DND-41 (cell line): ENCODE results near the gene ADARB2.

Experiments
- ATAC-seq: fragments of 200-7000 bp; cut with Tn5 transposase; 3 replicates; pipeline ENCODE4 v1.9.1; 2021; ENCODE audit warnings: low read depth; ENCODE audit not compliant: insufficient read depth
- DNase-seq: peaks from one replicate; pipeline ENCODE4 v3.0.0-alpha.2; 2020
- H2AFZ ChIP-seq: 2 replicates; pipeline ENCODE4 v1.6.0; 2012; ENCODE audit warnings: low read depth, low read length
- H3K27ac ChIP-seq: 2 replicates; pipeline ENCODE4 v1.5.1; 2012; ENCODE audit warnings: low read length, inconsistent platforms
- H3K27me3 ChIP-seq: fragments of 200-600 bp; sonication (generic); 2 replicates; pipeline ENCODE4 v1.6.0; 2012; ENCODE audit warnings: low read length, mild to moderate bottlenecking, inconsistent platforms; ENCODE audit not compliant: insufficient read depth, poor library complexity
- H3K36me3 ChIP-seq: 2 replicates; pipeline ENCODE4 v1.5.1; 2012; ENCODE audit warnings: low read length, inconsistent platforms; ENCODE audit not compliant: insufficient read depth
- H3K4me1 ChIP-seq: 2 replicates; pipeline ENCODE4 v1.5.1; 2012; ENCODE audit warnings: mild to moderate bottlenecking, low read length; ENCODE audit not compliant: insufficient read depth
- H3K4me2 ChIP-seq: 2 replicates; pipeline ENCODE4 v1.6.0; 2012; ENCODE audit warnings: mild to moderate bottlenecking, moderate library complexity, low read length, inconsistent platforms; ENCODE audit not compliant: insufficient read depth
- H3K4me3 ChIP-seq, 2 experiments: fragments of 200-600 bp in 1 of 2; shearing (Covaris generic) in 1 of 2; 2 replicates each; pipeline ENCODE4 v1.5.1; 2012 to 2016; ENCODE audit warnings: inconsistent platforms in 2 of 2, low read length in 2 of 2, mild to moderate bottlenecking in 2 of 2, low read depth in 1 of 2, moderate library complexity in 1 of 2
- H3K79me2 ChIP-seq: 2 replicates; pipeline ENCODE4 v1.6.0; 2012; ENCODE audit warnings: low read length, inconsistent platforms; ENCODE audit not compliant: insufficient read depth
- H3K9ac ChIP-seq: 2 replicates; pipeline ENCODE4 v1.6.0; 2012; ENCODE audit warnings: low read depth, mild to moderate bottlenecking, inconsistent platforms, low read length, moderate library complexity
- H3K9me3 ChIP-seq: 2 replicates; pipeline ENCODE4 v1.5.1; 2012; ENCODE audit warnings: low read length, moderate library complexity, mild to moderate bottlenecking, inconsistent platforms; ENCODE audit not compliant: insufficient read depth, severe bottlenecking
- H4K20me1 ChIP-seq: 2 replicates; pipeline ENCODE4 v1.6.0; 2012; ENCODE audit warnings: low read length; ENCODE audit not compliant: insufficient read depth
- CTCF ChIP-seq: IDR thresholded peaks from 2 replicates; pipeline ENCODE4 v1.5.1; 2012; ENCODE audit warnings: borderline replicate concordance, low read length, moderate library complexity, mild to moderate bottlenecking; ENCODE audit not compliant: poor library complexity, severe bottlenecking; ENCODE audit errors: extremely low read depth
- EZH2 ChIP-seq: IDR thresholded peaks from 3 replicates; pipeline ENCODE4 v1.6.1; 2012; ENCODE audit warnings: borderline replicate concordance, low read depth, mild to moderate bottlenecking, moderate library complexity, low read length, inconsistent platforms; ENCODE audit not compliant: severe bottlenecking

ADARB2 gene

GRCh38 chr10:1402016-1402770 is 335.1 kb downstream of the ADARB2 start:
- peak; percentile 5 for DNase-seq
- H3K27me3 ChIP-seq: no peaks in the 10 kb centered on the region
- TF ChIP-seq CTCF: no peak
- TF ChIP-seq EZH2: no peak

GRCh38 chr10:1401071-1401965 is 336.0 kb downstream of the ADARB2 start:
- no peak for TF ChIP-seq CTCF
- no peak for TF ChIP-seq EZH2
- no peak overlapping the region for H3K9ac ChIP-seq
- H3K79me2 ChIP-seq: no peaks in the 10 kb centered on the region
- H3K9me3 ChIP-seq: no peaks in the 10 kb centered on the region
- no peaks in the 10 kb centered on the region for H3K36me3 ChIP-seq
- ATAC-seq (no peak), DNase-seq (no peak)
- no peaks in the 10 kb centered on the region for H4K20me1 ChIP-seq
- no peaks in the 10 kb centered on the region for H3K4me1 ChIP-seq
- H3K4me3 ChIP-seq: no peak overlapping the region
- H3K4me2 ChIP-seq: no peak overlapping the region
- H2AFZ ChIP-seq: no peak overlapping the region
- no peak overlapping the region for H3K27ac ChIP-seq
- H3K27me3 ChIP-seq: no peaks in the 10 kb centered on the region

More at GRCh38 chr10:1402016-1402770, 335.1 kb downstream of the ADARB2 start:
- Histone ChIP-seq H2AFZ (no peak overlapping the region), H3K79me2 (no peaks in the 10 kb centered on the region), H3K4me1 (no peaks in the 10 kb centered on the region), H3K36me3 (no peaks in the 10 kb centered on the region), H3K4me2 (no peak overlapping the region), H3K9me3 (no peaks in the 10 kb centered on the region), H3K9ac (no peak overlapping the region), H3K27ac (no peak overlapping the region), H3K4me3 (no peak overlapping the region), H4K20me1 (no peaks in the 10 kb centered on the region)
- ATAC-seq: no peak

GRCh38 chr10:1400101-1401070 is 336.9 kb downstream of the ADARB2 start:
- Histone ChIP-seq H3K36me3 (no peaks in the 10 kb centered on the region), H3K4me2 (no peak overlapping the region), H3K27me3 (no peaks in the 10 kb centered on the region), H3K9ac (no peak overlapping the region), H3K79me2 (no peaks in the 10 kb centered on the region), H2AFZ (no peak overlapping the region), H4K20me1 (no peaks in the 10 kb centered on the region), H3K27ac (no peak overlapping the region), H3K9me3 (no peaks in the 10 kb centered on the region), H3K4me3 (no peak overlapping the region), H3K4me1 (no peaks in the 10 kb centered on the region)
- TF ChIP-seq EZH2 (no peak), CTCF (no peak)
- ATAC-seq (peak; percentile 43; the same call in 2 of the 3 replicates), DNase-seq (no peak)
